HG03025 (cell line): ENCODE data around the gene ERICH4.
"Not testable (repeated sequence)": the region's sequence is repeated elsewhere in the genome, so short reads cannot be mapped to it uniquely, and the experiment has no call there.

Experiments used
- ATAC-seq: cut with Tn5 transposase; IDR thresholded peaks from one replicate; pipeline ENCODE4 v1.9.1; 2021; ENCODE audit warnings: mild to moderate bottlenecking, moderate library complexity; ENCODE audit not compliant: unreplicated experiment, low FRiP score

ERICH4 gene, protein sequence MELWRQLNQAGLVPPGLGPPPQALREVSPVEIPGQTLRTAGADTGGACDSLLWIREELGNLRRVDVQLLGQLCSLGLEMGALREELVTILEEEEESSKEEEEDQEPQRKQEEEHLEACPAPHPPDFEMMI

DNA sequence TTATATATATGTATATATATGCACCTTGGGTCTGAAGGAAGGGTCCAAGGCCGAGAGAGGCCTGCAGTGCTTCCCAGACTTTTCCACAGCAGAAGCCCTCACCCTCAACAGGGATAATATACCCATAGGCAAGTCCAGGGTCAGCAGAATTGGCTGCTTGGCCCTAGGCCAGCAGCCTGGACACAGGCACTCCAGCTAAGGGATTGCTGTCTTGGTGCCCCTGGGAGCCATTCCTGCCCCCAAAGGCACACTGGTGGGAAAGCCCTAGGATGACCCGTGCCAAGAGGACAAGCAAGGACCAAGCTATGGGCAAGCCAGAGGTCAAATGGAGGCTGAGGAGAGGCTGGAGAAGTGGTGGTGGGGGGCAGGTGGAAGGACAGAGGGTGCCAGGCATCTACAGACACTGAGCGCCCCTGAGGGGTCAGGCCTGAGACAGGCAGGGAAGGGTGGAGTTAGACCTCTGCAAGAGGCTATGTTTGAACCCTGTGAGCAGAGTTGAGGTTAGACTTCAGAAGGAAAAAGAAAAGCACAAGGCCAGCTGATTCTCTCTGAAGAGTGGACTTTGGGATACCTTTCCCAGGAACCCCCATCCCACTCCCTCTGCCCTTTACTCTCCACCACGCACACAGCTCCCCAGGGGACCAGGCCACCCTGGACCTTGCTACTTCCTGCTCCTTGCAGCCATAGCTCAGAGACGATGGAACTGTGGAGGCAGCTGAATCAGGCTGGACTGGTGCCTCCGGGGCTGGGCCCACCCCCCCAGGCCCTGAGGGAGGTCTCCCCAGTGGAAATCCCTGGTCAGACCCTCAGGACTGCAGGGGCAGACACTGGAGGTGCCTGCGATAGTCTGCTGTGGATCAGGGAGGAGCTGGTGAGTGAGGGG lies at the start of gene ERICH4:
ERICH4 (plus strand) TSS at position 684 of the 883 bp plus-strand sequence; CDS start at position 698, 14 bp downstream.
- ATAC-seq, result no peak

DNA sequence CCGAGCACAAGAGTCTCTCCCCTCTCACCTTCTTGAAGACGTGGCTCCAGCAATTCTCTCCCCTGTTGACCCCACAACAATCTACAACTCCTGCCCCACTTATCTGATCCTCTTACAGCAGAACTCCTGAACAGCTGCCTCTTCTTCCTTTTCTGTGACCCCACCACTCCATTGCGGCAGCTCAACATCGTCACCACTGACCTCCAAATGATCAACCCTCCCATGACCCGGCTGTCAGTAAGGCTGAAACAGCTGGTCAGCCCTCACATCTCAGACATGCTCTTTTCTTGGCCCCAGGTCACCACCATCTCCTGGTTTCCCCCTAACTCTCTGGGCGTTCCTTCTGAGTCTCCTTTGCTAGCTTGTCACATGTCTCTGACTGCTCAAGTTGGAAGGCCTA lies 47.6 kb upstream of the ERICH4 start:
- no peak for ATAC-seq

DNA sequence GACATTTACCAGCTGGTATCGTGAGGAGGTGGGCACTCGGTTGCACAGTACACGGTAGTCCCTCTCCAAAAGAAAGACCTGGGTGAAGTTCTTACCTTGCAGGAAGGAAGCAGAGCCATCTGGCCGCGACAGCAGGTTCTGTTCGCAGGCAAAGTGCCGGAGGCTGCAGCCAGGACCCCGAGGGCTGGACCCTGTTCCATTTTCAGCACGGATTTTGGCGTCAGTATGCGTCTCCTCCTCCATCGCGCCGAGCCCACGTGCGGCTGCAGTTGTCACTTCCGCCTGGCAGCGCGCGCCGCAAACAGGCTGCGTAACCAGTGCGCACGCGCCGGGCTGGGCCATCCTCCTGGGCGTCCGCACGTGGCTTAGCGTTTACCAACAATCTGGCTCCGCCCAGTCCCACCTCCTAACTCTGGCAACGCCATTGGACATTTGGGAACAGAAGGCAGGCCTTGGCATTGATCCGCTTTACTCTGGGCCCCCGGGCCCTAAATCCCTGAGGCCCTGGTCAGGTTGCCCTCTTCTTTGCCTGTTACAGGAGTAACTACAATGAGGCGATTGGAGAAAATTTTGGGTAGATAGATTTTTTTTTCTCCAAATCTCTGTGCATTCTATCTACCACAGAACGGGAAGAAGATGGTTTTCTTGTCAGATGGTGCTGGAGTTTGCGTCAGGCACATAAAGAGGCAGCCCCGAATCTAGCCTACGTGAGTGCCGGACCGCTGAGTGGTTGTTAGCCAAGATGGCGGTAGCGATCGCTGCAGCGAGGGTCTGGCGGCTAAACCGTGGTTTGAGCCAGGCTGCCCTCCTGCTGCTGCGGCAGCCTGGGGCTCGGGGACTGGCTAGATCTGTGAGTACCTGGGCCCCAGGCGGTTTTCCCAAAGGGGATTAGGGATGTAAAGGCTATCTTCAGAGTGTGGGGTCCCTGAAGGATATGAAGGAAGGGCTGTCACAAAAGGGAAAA lies 45.6 kb upstream of the ERICH4 start, which contains the start of the genes BCKDHA and EXOSC5:
BCKDHA (plus strand) TSS at position 733 of the 964 bp plus-strand sequence; CDS start at position 743, 10 bp downstream.
EXOSC5 (minus strand) TSS at position 274 of the 964 bp plus-strand sequence; CDS start at position 243, 31 bp downstream.
- ATAC-seq, result peak; percentile 77

DNA sequence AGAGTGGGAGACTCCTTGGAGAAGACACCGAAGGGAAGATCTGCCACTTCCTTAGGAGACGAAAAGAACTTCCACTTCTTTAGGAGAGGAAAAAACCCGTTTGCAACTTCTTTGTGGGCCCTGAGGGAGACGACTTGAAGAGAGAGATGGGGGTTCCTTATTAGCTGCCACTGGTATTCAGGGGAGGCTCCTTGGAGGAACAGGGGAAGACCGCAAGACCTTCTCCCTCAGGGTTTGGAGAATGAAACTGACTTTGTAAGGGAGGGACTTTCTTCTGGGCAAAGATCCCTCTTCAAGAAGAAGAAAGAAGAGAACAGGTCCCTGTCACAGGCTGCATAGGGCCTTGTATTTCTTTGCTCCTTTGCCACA lies 44.9 kb upstream of the ERICH4 start:
- no peak for ATAC-seq

DNA sequence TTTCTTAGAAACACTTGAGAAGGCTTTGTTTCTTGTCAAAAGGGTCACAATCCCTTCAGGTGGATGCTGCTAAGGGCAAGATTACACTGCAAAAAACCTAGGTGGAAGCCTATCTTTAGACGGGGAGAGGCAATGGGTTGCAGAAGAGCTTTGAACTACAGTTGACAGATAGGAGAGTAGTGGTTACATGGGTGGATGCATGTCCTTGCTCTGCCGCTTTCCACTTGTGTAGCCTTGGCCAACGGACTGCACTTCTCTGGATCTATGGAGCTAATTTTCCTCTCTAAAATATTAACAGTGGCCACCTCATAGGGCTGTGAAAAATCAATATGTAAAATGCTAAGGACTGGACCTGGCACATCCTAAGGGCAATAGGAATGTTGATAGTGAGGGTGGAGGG lies 44.4 kb upstream of the ERICH4 start:
- ATAC-seq, result no peak

DNA sequence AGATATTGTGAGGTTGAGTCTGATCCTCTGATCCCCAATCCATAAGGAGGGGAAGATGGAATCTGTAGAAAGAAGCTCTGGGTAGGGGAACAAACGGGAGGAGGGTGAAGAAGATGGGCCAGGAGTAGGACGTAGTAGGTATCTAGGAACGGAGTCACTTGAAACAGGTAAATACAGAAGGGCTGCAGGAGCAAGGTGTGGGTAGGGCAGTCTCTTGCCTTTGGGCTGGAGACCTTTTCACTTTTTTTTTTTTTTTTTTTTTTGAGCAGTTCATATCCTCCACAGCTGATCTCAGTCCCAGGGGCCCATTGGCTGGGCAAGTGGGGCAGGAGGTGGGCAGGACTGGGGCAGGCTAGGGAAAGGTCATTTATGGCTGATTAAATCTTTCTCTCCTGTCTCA lies 43.9 kb upstream of the ERICH4 start:
- ATAC-seq, result no peak

DNA sequence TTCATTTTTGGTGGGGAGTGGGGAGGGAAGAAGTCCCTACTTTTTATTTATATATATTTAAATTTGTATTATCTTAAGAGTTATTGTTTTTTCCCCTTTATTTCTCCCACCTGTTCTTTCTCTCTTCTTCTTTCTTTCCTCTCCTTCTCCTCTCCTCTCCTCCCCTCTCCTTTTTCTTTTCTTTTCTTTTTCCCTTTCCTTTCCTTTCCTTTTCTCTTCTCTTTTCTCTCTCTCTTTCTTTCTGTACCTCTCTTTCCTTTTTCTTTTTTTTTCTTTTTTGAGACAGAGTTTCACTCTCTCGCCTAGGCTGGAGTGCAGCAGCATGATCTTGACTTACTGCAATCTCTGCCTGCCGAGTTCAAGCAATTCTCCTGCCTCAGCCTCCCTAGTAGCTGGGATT lies 43.4 kb upstream of the ERICH4 start:
- ATAC-seq, result no peak

DNA sequence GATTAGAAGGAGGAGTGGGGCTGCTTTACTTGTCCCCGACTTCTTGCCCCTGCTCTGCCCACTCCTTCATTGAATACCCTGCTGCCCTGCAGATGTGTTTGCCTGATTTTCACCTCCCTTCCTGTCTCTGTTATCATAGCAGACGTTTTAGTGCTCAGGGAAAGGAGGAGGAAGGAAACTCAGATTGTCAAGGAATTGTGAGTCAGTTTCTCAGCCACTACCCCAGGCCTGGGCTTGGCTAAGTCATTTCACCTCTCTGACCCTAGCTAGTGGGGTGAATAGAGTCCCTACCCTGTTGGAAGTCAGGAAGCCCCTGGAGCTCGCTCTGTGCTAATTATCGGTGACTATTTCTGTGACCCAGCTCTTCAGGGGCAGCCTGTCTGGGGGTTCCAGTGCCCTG lies 41.5 kb upstream of the ERICH4 start:
- ATAC-seq, result no peak

DNA sequence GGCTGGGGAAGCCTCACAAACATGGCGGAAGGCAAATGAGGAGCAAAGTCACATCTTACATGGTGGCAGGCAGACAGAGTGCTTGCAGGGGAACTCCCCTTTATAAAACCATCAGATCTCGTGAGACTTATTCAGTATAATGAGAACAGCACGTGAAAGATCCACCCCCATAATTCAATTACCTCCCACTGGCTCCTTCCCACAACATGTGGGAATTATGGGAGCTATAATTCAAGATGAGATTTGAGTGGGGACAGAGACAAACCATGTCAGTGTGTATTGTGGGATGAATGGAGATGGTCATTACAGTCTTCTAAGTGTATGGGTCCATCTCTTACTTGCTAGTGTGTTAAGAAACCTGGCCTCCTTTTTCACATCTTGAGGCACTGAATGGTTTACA lies 40.9 kb upstream of the ERICH4 start:
- no peak for ATAC-seq

DNA sequence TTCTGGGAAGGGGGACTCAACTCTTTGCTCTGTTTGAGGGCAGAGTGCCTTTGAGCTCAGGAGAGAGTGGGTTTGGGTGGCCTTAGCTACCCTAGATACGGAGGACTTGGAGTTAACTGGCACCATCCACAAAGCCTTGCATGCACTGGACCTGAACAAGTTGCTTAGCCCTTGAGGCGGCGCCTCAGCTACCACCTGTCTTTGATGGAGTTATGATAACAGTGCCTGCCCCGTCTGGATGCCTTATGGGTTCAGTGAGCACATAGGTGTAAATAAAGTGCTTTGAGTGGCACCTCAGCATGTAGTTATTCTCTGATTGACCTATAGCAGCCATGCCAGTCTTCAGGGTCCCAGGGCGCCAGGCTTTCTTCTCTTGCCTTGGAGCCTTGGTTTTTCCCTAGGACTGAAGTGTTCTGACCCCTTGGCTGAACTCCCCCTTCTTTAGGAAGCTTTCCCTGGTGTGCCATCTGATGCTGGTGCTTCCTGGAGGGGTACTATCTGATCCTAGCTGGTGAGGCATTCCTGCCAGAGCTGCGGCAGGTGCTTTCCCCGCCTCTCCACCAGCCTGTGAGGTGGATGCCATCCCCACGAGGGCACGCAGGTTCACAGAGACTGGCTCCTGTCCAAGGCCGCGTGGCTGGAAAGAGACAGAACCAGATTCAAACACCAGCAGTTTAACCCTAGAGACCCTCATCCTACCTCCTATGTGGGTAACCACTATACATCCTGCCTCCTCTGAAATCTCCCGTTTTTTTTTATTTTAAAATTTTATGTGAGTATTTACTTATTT lies 39.6 kb upstream of the ERICH4 start:
- ATAC-seq, result no peak

DNA sequence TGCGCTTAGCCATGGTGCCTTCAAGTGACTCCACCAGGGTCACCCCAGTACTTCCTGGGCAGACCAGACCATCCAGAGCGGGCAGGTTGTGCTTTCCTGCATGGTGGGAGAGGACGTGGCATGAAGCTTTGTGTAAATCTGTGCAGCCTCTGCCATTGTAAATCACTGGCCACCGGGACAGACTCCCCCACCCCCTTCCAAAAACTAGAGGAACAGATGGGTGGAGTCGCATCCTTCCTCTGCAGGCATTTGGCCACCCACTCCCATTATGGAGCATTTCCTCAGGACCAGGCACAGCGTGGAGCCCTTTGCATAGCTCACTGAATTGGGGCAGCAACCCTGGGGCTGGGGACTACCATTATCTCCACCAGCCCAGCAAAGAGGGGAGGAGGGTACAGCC lies 37.2 kb upstream of the ERICH4 start:
- no peak for ATAC-seq

DNA sequence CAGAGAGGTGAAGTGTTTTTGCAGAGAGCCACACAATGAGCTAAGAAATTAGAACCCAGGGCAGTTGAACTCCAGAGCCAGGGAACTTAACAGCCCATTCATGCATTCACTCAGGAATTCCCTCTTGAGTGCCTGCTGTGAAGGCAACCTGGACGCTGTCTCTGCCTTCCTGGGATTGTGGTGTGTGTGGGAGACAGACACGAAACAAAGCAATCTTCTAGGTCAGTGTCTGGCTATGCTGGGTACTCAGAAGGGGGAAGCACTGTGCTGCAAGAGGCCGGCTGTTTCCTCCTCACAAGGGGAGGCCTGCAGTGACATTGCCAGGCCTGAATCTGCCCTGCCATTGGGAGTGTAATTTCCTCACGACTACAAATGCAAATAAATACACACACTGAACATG lies 35.7 kb upstream of the ERICH4 start:
- no peak for ATAC-seq

DNA sequence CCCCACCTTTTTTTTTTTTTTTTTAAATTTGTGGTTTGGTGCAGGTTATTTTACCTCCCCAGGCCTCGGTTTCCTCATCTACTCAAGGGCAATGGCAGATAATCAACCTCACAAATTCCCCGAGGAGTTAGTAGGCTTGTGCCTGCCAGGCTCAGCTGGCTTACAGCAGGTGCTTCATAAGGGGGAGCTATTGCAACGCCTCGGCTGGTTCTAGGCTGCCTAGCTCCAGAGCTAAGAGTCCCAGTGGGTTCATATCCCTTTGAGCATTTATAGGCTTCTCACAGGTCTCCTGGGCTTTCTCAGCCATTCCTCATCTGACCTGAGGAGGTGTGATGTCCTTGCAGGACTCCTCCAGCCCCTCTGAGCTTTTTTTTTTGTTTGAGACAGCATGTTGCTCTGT lies 34.7 kb upstream of the ERICH4 start:
- ATAC-seq, result no peak

DNA sequence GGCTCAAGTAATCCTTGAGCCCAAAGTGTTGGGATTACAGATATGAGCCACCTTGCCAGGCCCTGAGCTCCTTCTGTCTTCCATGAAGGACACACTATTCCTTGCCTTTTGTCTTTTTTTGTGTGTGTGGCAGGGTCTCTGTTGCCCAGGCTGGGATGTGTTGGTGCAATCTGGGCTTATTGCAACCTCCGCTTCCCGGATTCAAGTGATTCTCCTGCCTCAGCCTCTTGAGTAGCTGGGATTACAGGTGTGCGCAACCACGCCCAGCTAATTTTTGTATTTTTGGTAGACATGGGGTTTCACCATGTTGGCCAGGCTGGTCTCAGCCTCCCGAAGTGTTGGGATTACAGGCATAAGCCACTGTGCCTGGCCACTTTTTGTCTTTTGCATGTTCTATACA lies 34.1 kb upstream of the ERICH4 start:
- ATAC-seq, result not testable (repeated sequence)

DNA sequence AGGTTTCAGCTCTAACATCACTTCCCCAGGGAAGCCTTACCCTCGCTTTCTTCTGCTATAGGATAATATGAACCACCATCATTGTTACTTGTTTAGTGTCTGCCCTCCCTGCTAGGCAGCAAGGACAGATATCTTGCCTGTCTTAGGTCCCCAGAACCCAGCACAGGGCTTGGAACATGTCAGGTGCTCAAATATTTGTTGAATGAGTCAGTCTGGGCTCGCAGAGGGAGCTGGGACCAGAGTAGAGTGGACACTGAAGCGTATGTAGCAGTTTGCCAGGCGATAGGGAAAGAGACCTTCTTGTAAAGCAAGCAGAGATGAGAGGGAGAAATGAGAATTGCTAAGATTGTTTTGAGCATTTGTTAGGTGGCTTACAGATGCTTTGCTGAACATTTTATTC lies 33.7 kb upstream of the ERICH4 start:
- no peak for ATAC-seq

DNA sequence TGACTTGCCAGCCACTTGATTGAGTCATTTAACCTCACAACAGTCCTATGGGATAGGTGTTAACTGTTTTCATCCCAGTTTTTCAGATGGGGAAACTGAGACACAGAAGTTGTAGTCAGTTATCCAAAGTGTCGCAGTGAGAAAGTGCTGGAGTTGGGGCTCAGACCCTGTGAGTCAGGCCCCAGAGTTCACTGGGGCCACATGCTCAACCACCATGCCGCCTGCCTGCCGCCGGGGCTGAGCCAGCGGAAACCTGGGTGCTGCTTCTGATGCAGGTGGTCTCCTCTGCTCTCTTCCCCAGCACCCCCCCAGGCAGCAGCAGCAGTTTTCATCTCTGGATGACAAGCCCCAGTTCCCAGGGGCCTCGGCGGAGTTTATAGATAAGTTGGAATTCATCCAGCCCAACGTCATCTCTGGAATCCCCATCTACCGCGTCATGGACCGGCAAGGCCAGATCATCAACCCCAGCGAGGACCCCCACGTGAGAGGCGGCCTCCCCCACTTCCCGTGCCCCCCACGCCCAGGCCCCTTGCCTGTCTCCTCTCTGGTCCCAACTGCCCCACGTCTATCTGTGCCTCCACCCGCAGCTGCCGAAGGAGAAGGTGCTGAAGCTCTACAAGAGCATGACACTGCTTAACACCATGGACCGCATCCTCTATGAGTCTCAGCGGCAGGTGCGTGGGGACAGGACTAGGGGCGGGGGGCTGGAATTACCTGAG lies 32.5 kb upstream of the ERICH4 start:
- no peak for ATAC-seq

DNA sequence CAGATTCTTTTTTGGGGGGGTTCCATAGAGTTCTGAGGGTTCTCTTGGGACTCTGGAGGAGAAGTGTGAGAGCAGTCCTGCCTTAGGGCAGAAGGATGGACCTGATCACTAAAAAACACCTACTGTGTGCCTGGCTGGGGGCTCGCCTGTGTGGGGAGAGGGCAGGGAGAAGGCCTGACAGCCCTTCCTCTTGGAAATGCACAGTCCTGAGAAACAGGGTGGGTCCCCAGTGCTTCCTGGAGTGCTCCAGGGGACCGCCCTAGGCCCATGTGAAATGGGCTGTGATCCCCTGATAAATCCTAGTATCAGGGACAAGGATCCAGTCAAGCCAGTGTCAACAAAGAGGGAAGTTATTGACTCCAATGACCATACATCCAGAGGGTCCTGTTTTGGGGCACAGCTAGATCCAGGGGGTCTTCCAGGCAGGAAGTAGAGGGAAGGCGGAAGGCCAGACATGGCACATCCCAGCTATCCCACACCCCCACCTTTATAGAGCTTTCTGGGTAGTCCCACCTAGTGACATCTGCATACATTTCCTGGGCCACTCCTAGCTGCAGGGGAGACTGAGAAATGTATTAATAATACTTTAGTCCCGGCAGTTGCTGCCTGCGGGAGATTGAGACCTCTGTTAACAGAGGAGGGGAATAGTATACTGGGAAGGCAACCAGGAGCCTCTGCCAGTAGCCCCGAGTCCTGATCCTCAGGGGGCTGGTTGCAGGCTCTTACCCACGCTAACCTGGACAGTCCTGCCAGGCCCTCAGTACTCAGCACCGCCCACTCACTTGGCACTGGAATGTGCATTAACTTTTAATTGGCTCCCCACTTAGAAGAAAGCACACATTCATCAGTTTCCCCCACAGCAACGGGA lies 31.6 kb upstream of the ERICH4 start:
- no peak for ATAC-seq

DNA sequence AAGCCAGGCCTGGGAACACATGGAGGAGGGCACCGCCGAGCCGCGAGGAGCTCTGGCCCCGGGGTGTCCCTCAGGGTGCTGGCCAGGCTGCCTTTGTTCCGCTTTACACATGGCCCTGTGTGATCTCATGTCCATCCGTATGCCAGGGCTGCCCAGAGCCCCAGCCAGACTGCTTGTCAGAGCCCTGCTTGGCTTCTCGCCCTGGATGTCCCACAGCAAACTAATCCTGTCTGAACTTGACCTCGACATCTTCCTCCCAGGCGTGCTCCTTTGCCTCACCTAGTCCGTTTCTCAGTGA lies 31.0 kb upstream of the ERICH4 start:
- no peak for ATAC-seq

DNA sequence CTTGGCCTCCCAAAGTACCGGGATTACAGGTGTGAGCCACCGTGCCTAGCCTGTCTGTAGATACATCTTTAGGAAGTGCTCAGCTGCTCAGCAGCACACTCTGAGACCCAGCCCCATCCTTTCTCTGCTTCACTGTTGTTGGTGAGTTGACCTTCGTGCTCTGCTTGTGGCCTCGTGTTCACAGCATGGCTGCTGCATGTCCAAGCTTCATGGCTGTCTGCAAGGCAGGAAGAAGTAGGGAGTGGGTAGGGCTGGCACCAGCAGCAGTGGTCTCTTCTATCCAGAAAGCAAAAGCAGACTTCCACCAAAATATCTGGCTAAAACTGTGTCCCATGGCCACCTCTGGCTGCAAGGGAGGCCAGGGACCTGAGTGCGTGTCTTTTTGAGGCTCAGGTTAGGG lies 30.0 kb upstream of the ERICH4 start:
- ATAC-seq, result no peak
